Measurements from ENCODE around the gene EPS8L1. TPM values are rescaled to one million over a fixed set of nuclear protein-coding genes. Genes with fewer than 3 reads are reported as not detected.

The EPS8L1 gene
- total RNA-seq, 1 experiment from 2014 or later: 10.2 TPM

- DNase-seq (ENCODE audit: low spot score): no peak
- Histone ChIP-seq H3K27me3 (replicated peaks; ENCODE audit: insufficient read depth, low read depth, low read length, poor library complexity) (no peaks in the 10 kb centered on the region), H3K27ac (ENCODE audit: low read depth, low read length, poor library complexity, severe bottlenecking) (no peak overlapping the region), H3K36me3 (ENCODE audit: insufficient read depth, low read length, poor library complexity, severe bottlenecking) (peaks cover 45% of the 10 kb centered on the region), H3K4me1 (ENCODE audit: insufficient read depth, low read length, poor library complexity, severe bottlenecking) (no peaks in the 10 kb centered on the region), H3K4me3 (ENCODE audit: low read depth, low read length, poor library complexity, severe bottlenecking) (no peak overlapping the region), H3K9me3 (ENCODE audit: low read depth, low read length, poor library complexity, severe bottlenecking) (no peaks in the 10 kb centered on the region)
- ChIA-PET CTCF (no interaction called here), POLR2A (ENCODE audit: low non-redundant PET) (interaction anchor here (0.8 kb wide), 1 partner anchor 12 kb away, joined by 3 read pairs; the partner anchor contains the start of gene RDH13)
- BruUV-seq (replicated peaks): no TSS peak
- intact Hi-C loops (cut with micrococcal nuclease; ENCODE audit: unreplicated experiment): no loop called here
- no peak for TF ChIP-seq EZH2 (IDR thresholded peaks at IDR 0.05; ENCODE audit: borderline replicate concordance, low read depth, low read length, poor library complexity, severe bottlenecking)
- no peak for TF ChIP-seq CTCF (conservative IDR thresholded peaks at IDR 0.05; ENCODE audit: low read depth, low read length)
Observed at GRCh38 chr19:55050749-55051532, 24.7 kb upstream of the EPS8L1 start.

GRCh38 chr19:55053735-55054134, 21.9 kb upstream of the EPS8L1 start:
- ChIA-PET POLR2A (ENCODE audit: low non-redundant PET) (no interaction called here), CTCF (no interaction called here)
- Histone ChIP-seq H3K27ac (ENCODE audit: low read depth, low read length, poor library complexity, severe bottlenecking) (no peak overlapping the region), H3K4me1 (ENCODE audit: insufficient read depth, low read length, poor library complexity, severe bottlenecking) (no peaks in the 10 kb centered on the region), H3K27me3 (replicated peaks; ENCODE audit: insufficient read depth, low read depth, low read length, poor library complexity) (no peaks in the 10 kb centered on the region), H3K4me3 (ENCODE audit: low read depth, low read length, poor library complexity, severe bottlenecking) (no peak overlapping the region), H3K36me3 (ENCODE audit: insufficient read depth, low read length, poor library complexity, severe bottlenecking) (peaks cover 49% of the 10 kb centered on the region), H3K9me3 (ENCODE audit: low read depth, low read length, poor library complexity, severe bottlenecking) (no peaks in the 10 kb centered on the region)
- intact Hi-C loops (cut with micrococcal nuclease; ENCODE audit: unreplicated experiment): no loop called here
- TF ChIP-seq CTCF (conservative IDR thresholded peaks at IDR 0.05; ENCODE audit: low read depth, low read length) (no peak), EZH2 (IDR thresholded peaks at IDR 0.05; ENCODE audit: borderline replicate concordance, low read depth, low read length, poor library complexity, severe bottlenecking) (no peak)
- no TSS peak for BruUV-seq (replicated peaks)
- no peak for DNase-seq (ENCODE audit: low spot score)

GRCh38 chr19:55056827-55057226, 18.8 kb upstream of the EPS8L1 start:
- peaks cover 46% of the 10 kb centered on the region for H3K36me3 ChIP-seq (ENCODE audit: insufficient read depth, low read length, poor library complexity, severe bottlenecking)
- no peak for TF ChIP-seq EZH2 (IDR thresholded peaks at IDR 0.05; ENCODE audit: borderline replicate concordance, low read depth, low read length, poor library complexity, severe bottlenecking)
- TF ChIP-seq CTCF (conservative IDR thresholded peaks at IDR 0.05; ENCODE audit: low read depth, low read length): no peak
- H3K27me3 ChIP-seq (replicated peaks; ENCODE audit: insufficient read depth, low read depth, low read length, poor library complexity): no peaks in the 10 kb centered on the region
- intact Hi-C loops (cut with micrococcal nuclease; ENCODE audit: unreplicated experiment): no loop called here
- no peaks in the 10 kb centered on the region for H3K4me1 ChIP-seq (ENCODE audit: insufficient read depth, low read length, poor library complexity, severe bottlenecking)
- ChIA-PET POLR2A (ENCODE audit: low non-redundant PET) (no interaction called here), CTCF (no interaction called here)
- no peaks in the 10 kb centered on the region for H3K9me3 ChIP-seq (ENCODE audit: low read depth, low read length, poor library complexity, severe bottlenecking)
- BruUV-seq (replicated peaks): no TSS peak
- no peak overlapping the region for H3K4me3 ChIP-seq (ENCODE audit: low read depth, low read length, poor library complexity, severe bottlenecking)
- DNase-seq (ENCODE audit: low spot score): no peak
- no peak overlapping the region for H3K27ac ChIP-seq (ENCODE audit: low read depth, low read length, poor library complexity, severe bottlenecking)
